GM19463 (cell line): ENCODE results near the gene IGBP1.
A peak's percentile ranks its signal among the peaks of the same experiment; 100 is the strongest.
"Not testable (repeated sequence)": the region's sequence is repeated elsewhere in the genome, so short reads cannot be mapped to it uniquely, and the experiment has no call there.

Source experiments
- ATAC-seq: cut with Tn5 transposase; IDR thresholded peaks from one replicate; pipeline ENCODE4 v1.9.1; 2021; ENCODE audit warnings: mild to moderate bottlenecking, moderate library complexity; ENCODE audit not compliant: unreplicated experiment

The IGBP1 gene

DNA sequence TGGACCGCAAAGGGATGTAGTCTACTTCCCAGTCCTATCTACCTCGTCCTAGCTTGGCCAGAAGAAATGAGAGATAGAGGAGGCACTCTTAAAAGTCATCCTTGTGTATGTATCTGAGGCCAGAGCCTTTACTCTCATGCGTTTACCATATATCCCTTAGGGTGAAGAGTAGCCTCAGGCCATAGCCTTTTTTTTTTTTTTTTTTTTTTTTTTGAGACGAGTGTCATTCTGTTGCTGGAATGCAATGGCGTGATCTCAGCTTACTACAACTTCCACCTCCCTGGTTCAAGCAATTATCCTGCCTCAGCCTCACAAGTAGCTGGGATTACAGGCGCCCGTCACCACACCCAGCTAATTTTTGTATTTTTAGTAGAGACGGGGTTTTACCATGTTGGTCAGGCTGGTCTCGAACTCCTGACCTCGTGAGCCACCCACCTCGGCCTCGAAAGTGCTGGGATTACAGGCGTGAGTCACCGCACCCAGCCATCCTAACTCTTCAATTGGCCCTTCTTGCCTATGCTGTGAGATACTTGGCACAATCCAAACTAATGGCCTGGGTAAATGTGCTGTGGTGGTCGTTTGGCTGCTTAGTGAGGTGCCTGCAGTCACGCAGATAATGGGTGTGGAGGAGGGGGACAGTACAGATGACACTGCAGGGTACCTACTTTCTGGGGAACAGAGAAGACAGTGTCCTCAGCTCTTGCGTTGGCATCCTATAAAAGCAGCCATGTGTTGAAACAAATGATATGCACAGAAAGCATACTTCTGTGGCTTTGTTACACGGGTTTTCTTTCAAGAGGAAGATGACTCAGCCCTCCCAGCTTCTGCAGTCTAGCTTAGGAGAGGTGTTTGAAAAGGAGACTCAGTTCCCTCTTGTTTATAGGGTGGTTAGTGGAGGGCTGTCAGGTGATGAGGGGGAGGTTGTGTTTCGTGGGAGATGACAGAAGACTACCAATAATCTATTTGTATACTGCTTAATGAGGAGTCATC lies 33.6 kb downstream of the IGBP1 start:
- no peak for ATAC-seq

DNA sequence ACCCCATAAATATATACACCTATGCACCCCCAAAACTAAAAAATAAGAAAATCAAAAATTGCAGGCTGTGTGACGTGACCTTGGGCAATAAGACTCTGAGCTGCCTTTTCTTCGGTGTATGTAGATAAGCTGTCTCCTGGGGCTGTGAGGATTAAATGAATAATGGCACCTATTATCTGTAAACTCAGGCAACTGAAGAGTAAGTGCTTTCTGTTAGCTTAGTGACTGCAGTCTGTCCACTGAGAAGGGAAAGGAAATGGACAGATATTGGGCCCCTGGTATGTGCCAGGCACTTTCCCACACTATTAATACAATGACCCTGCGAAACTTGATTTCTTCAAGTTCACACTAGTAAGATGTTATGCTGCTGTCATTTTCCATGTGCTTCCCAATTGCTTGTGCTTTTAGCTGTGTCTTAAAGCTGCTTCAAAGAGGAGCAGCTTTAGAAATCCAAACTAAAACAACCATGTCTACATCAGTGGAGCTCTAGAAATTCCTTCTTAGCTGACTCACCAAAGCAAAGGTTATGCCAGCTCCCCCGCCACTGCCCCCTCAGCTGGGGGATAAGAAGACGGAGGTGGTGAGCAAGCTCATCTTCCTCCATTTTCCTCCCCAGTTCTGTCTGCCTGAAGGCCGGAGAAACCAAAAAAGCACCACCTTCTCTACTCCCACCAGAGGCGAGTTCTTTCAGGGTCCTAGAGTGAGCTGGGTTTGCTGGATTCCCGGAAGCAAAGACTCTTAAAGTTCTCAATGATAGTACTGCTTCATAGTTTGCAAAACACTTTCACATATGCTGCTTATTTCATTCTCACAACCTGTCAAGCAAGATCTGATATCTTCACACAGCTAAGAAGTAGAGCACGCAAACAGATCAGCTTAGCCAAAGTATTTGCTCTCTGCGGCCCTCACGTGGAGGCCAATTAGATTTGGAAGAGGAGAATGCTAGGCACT lies 35.3 kb downstream of the IGBP1 start:
- no peak for ATAC-seq

DNA sequence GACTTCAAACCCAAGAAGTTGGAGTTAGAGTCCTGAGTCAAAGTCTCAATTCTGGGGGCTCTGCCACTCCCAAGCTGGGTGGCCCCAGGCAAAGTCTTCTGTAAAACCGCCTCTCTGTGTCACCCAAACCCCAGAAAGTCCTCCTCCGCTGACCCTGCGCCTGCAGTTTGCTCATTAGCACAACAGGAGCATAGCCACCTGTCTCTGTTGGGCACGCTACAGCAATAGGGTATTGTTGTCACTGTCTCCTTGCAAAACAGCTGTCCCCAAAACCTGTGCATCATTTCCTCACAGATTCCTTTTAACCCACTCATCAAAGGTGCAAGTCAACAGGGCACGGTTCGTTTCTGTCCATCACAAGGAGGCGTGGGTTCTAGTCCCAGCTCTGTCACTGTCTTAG lies 36.0 kb downstream of the IGBP1 start:
- no peak for ATAC-seq

DNA sequence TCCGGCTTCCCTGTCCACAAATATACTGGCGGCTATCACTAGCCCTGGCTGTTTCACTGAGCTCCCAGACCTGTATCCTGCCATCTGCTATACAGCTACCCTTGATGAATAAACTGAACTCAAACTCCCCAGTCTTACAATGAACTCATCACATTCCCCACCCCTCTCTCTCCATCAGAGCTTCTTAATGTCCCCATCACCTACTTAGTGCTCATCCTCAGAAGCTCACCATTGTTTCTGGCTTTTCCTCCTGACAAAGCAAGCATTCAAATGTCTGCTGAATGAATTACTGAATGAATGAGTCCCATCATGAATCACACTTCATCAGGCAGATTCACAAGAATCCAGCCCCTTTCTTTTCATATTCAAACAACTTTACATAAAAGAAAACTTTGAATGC lies 38.4 kb downstream of the IGBP1 start:
- ATAC-seq = no peak

DNA sequence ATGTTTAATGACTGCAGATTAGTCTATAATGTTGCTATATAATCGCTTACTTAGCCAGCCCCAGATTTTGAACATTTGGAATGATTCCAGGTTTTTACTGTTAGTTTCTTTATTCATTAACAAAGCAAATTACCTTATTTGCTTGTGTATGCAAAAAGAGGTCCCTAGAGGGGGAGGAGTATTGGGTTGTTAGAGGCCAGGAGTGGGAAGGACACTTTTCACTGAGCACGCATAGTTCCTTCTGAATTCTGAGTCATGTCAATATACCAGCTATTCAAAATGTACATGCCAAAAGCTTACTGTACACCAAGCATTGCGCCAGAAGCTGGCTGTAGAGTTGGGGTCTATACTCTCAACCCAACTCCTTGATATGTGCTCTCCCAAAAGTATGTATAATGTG lies 39.0 kb downstream of the IGBP1 start:
- no peak for ATAC-seq

DNA sequence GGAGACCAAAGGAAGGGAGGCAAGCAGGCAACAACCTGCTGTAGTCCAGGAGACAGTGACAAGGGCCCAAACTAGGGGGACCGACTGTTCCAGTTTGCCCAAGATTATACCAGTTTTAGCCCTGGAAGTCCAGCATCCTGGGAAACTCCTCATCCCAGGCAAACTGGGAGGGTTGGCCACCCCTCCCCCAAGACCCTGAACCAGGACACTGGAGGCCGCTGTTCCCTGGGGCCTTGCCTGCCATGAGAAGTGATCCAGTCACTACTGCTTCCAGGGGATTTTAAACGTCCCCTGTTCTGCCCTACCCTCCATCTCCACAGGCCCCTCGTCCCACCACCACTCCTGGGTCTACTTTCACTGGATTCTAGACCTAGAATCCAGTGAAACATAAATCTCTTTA lies 39.7 kb downstream of the IGBP1 start:
- no peak for ATAC-seq

DNA sequence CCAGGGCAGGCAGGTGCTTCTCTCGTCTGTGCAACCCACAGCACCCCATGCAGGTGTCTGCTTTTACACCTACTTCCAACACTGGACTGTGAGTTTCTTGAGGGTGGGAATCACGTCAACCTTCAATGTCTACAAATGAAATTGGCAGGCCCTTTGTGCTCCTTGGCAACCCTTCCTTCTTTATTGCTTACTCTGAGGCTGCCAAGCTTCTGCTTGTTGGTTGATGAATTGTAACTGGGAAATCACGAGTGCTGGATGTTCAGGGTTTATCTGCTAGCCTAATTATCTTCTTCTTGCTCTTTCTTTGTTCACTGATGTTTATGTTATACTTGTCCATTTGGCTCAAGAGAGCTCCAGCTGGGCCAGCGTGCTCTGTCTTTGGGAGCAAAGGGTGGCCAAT lies 41.5 kb downstream of the IGBP1 start:
- no peak for ATAC-seq

DNA sequence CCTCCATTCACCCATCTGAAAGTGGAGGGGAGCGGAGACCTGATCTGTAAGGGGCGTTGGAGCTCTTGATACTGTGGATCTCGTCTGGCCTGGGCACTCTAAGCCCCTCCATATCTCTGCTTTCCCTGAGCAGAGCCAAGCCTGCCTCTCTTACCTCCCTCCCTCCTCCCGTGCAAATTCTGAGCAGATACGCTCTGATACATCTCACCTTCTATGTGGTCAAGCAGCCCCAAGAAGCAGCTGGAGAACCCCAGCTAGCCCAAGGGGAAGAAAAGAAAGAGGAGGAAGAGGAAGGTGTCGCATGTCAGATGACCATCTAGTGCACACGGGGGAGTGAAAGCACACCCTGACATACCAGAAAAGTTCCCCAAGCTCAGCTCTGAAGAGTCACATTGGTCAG lies 42.1 kb downstream of the IGBP1 start:
- peak; percentile 38 for ATAC-seq

DNA sequence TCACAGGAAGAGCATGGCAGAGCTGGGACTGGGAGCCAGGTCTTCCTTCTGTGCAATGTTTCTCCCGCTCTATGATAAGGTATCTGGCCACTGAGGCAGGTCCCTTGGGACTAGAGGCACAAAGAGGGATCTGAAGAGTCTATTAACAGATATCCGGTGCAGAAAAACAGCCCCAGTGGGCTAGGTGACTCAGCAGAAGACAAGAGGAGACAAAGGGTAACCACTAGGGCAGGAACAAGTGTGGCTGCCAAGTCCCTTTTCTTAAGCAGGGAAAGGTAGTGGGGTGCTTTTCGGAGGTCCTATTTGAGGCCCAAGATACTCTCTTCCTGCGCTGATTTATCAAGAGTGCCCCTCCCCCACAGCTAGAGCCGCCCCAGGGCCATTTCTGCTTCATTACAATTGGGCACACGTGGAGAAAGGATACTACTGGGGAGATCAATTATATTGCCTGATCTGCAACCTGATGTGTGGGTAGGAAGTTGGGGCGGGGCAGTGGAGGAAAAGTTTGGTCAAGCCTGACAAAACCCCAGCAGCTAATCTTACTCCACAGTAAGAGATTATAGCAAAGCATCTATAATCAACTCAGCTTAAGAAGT lies 43.8 kb downstream of the IGBP1 start, which contains the start of gene DGAT2L6:
Gene DGAT2L6 (plus strand): TSS at position 546 of the 596 bp plus-strand sequence. CDS start 100 bp downstream, outside the sequence.
- peak; percentile 50 for ATAC-seq

DNA sequence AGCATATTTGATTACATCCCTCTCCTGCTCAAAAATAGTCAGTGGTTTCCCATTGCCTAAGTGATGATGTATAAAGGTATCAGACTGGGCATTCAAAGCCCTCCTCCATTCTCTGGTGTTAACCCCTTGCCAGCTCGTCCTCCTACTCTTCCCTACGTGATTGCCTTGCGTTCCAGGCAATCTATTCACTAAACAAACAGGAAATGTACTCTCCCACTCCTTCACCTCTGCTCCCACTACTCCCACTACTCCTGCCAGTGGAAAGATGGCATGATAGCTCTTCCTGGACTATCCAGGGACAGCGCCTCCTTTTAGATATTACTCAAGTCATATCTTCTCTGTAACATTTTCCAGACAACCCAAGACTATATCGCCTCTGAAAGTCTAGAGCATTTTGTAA lies 49.8 kb downstream of the IGBP1 start:
- no peak for ATAC-seq

DNA sequence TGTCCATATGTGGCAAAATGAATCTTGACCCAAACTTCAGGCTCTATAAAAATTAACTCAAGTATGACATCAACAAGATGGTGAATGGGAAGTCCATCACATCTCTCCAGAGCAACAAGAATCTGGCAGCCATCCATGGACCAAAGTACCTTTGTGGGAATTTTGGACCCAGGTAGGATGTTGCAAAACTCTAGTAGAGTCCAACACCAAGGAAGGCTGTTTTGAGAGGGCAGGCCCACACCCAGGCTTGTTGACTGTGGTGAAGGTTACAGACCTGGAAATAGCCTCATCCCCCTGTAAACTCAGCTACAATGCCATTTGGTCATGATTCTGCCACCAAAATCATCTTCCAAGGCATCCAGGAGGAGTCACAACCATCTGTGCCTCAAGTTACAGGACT lies 57.0 kb downstream of the IGBP1 start:
- ATAC-seq = no peak

DNA sequence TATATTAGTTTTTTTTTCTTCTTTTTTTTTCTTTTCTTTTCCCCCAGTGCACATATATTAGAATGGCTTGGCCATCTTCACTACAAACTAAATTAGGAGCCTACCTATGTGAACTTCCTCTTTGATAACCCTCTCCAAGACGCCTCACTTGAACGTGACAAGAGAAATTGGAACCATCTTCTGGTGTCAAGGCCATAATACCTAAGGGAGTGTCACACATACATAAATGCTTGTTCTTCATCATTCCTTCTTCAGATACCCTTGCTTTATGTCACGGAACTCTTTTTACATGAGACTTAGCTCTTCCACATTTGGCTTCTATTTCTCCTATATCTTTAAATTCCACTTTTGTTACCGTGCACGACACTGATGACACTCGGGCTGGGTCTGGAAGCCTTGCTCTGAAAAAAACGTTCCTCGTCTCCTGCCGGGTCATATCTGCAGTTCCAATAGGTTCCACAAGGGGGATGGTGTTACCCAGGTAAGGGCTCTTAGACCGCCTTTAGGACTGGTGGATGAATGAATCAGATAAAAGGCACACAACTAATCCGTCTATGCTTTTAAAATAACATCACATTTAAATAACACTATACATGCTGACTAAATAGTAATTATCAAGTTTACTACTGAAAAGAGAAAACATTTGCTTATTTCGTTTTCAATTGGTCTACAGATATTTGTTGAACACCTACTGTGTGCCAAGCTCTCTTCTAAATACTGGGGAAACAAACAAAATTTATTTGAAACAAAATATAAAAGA lies 63.9 kb downstream of the IGBP1 start:
- ATAC-seq = peak; percentile 88

DNA sequence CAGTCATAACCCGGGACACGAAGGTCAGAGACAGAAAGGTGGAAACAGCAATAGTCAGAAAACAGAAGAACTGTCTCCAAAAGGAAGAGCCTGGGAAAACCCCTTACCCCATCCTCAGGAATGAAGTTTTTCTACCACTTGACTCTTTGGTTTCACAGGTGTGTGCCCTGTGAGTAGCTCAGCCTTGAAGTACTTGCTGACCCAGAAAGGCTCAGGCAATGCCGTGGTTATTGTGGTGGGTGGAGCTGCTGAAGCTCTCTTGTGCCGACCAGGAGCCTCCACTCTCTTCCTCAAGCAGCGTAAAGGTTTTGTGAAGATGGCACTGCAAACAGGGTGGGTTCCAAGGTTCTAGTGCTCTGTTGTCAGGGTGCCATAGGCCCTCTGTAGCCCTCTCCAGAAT lies 68.5 kb downstream of the IGBP1 start:
- ATAC-seq = no peak

DNA sequence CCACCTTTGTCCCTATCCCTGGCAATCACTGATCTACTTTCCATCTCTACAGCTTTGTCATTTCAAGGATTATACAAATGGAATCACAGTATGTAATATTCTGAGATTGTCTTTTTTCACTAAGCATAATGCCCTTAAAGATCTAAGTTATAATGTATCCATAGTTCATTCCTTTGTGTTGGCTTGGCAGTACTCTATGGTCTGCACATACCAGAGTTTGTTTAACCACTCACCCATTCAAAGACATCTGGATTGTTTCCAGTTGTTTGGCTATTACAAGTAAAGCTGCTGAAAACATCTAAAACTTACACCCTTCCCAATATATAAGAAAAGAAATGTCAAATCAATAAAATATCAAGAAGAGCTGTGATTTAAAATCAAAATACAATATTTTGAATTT lies 75.2 kb downstream of the IGBP1 start:
- no peak for ATAC-seq

DNA sequence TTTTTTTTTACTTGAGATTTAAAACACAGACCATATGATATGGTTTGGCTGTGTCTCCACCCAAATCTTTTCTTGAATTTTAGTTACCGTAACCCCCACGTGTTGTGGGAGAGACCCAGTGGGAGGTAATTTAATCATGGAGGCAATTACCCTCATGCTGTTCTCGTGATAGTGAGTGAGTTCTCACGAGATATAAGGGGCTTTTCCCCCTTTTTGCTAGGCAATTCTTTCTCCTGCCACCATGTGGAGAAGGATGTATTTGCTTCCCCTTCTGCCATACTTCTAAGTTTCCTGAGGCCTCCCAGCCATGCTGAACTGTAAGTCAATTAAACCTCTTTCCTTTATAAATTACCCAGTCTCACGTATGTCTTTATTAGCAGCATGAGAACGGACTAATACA lies 76.3 kb downstream of the IGBP1 start:
- ATAC-seq = not testable (repeated sequence)
